Common myeloid progenitor, CD34-positive (primary cell): ENCODE results near the gene ERAP2.

ENCODE experiments used
- CTCF ChIA-PET: fragments of 350-600 bp; sonication (Branson Sonifier 250); formaldehyde crosslinking; loops from one replicate; lab custom pipeline; 2021; ENCODE audit warnings: antibody characterized with exemption; lab: Charles Lee
- POLR2A ChIA-PET: fragments of 350-600 bp; sonication (Branson Sonifier 250); formaldehyde crosslinking; loops from one replicate; lab custom pipeline; 2021; ENCODE audit warnings: antibody characterized with exemption; lab: Charles Lee
- DNase-seq, 3 donors: peaks; one replicate each; pipeline versions ENCODE4 v3.0.0 to v3.0.0-alpha.2; 2013
- H3K27ac ChIP-seq, 2 experiments: 1 replicate in 1 of 2; 2 replicates in 1 of 2; pipeline ENCODE4 v1.7.0; 2013; ENCODE audit warnings: inconsistent platforms in 2 of 2, low read length in 2 of 2, mild to moderate bottlenecking in 2 of 2, low read depth in 1 of 2, moderate library complexity in 1 of 2; ENCODE audit not compliant: severe bottlenecking in 2 of 2, insufficient read depth in 1 of 2, poor library complexity in 1 of 2
- H3K27me3 ChIP-seq, 5 experiments: replicated peaks in 2 of 5; 1 replicate in 3 of 5; 2 replicates in 2 of 5; pipeline versions ENCODE4 v1.6.1 to v1.7.0; 2013; ENCODE audit warnings: low read length in 4 of 5, mild to moderate bottlenecking in 2 of 5, moderate library complexity in 2 of 5, inconsistent platforms in 1 of 5; ENCODE audit not compliant: insufficient read depth in 5 of 5, control insufficient read depth in 4 of 5
- H3K36me3 ChIP-seq, 4 experiments: 1 replicate in 2 of 4; 2 replicates in 2 of 4; pipeline versions ENCODE4 v1.6.1 to v1.7.0; 2013; ENCODE audit warnings: low read length in 3 of 4, control low read depth in 1 of 4, mild to moderate bottlenecking in 1 of 4; ENCODE audit not compliant: control insufficient read depth in 4 of 4, insufficient read depth in 4 of 4
- H3K4me1 ChIP-seq, 4 experiments: 1 replicate in 3 of 4; 2 replicates in 1 of 4; pipeline versions ENCODE4 v1.6.1 to v1.7.1; 2013; ENCODE audit warnings: low read length in 3 of 4, mild to moderate bottlenecking in 3 of 4, control low read depth in 1 of 4, inconsistent platforms in 1 of 4, moderate library complexity in 1 of 4; ENCODE audit not compliant: control insufficient read depth in 4 of 4, insufficient read depth in 4 of 4; ENCODE audit errors: control extremely low read depth in 1 of 4
- H3K4me3 ChIP-seq, 7 experiments: 1 replicate in 4 of 7; 2 replicates in 3 of 7; pipeline versions ENCODE4 v1.5.1 to v1.7.0; 2013; ENCODE audit warnings: mild to moderate bottlenecking in 7 of 7, low read length in 6 of 7, moderate library complexity in 6 of 7, inconsistent platforms in 2 of 7, low read depth in 2 of 7, control low read depth in 1 of 7; ENCODE audit not compliant: insufficient read depth in 4 of 7, control insufficient read depth in 1 of 7; ENCODE audit errors: extremely low read depth in 1 of 7
- H3K9me3 ChIP-seq, 5 experiments: 1 replicate in 4 of 5; 2 replicates in 1 of 5; pipeline versions ENCODE4 v1.6.1 to v1.7.1; 2013; ENCODE audit warnings: low read length in 4 of 5, mild to moderate bottlenecking in 2 of 5, inconsistent platforms in 1 of 5, low read depth in 1 of 5, moderate library complexity in 1 of 5; ENCODE audit not compliant: control insufficient read depth in 4 of 5, insufficient read depth in 2 of 5; ENCODE audit errors: control extremely low read depth in 1 of 5
- WGBS: methylation state at CpG from one replicate; pipeline ENCODE4 v1.1.5; 2013; ENCODE audit not compliant: insufficient coverage; 5-methylcytosine and 5-hydroxymethylcytosine counted together

The ERAP2 gene

GRCh38 chr5:96852759-96853158 is 23.5 kb upstream of the ERAP2 start:
- Histone ChIP-seq H3K9me3 (peaks cover 0 to 3% (median 0%) of the 10 kb centered on the region in 5 experiments), H3K36me3 (no peaks in the 10 kb centered on the region), H3K27ac (no peak overlapping the region), H3K4me3 (no peak overlapping the region), H3K27me3 (no peaks in the 10 kb centered on the region), H3K4me1 (peaks cover 0 to 6% (median 3%) of the 10 kb centered on the region in 4 experiments)
- 100% methylated on average over 1 of the region's 2 CpGs for WGBS
- DNase-seq, result no peak
- ChIA-PET POLR2A (no interaction called here), CTCF (interaction anchor here (1.5 kb wide), 1 partner anchor 9 kb away, joined by 3 read pairs; no protein-coding TSS in a partner anchor)

GRCh38 chr5:96854067-96854466 is 22.2 kb upstream of the ERAP2 start:
- H3K4me3 ChIP-seq, result no peak overlapping the region
- no CpG with 5 or more reads among the region's 1 CpG for WGBS
- no peaks in the 10 kb centered on the region for H3K36me3 ChIP-seq
- no peak overlapping the region for H3K27ac ChIP-seq
- H3K4me1 ChIP-seq, result peaks cover 0 to 6% (median 3%) of the 10 kb centered on the region in 4 experiments
- H3K27me3 ChIP-seq, result no peaks in the 10 kb centered on the region
- POLR2A ChIA-PET, result no interaction called here
- H3K9me3 ChIP-seq, result peaks cover 0 to 3% (median 0%) of the 10 kb centered on the region in 5 experiments
- CTCF ChIA-PET, result no interaction called here
- no peak for DNase-seq

GRCh38 chr5:96855031-96855872 is 21.0 kb upstream of the ERAP2 start:
- H3K9me3 ChIP-seq, result no peaks in the 10 kb centered on the region
- CTCF ChIA-PET, result interaction anchor here (1.4 kb wide), 1 partner anchor 14 kb away, joined by 4 read pairs; no protein-coding TSS in a partner anchor
- no peaks in the 10 kb centered on the region for H3K36me3 ChIP-seq
- POLR2A ChIA-PET, result no interaction called here
- no peak for DNase-seq
- no peak overlapping the region for H3K27ac ChIP-seq
- H3K27me3 ChIP-seq, result no peaks in the 10 kb centered on the region
- no peak overlapping the region for H3K4me3 ChIP-seq
- peaks cover 0 to 6% (median 3%) of the 10 kb centered on the region in 4 experiments for H3K4me1 ChIP-seq
- 100% methylated on average over 2 of the region's 6 CpGs for WGBS

- H3K9me3 ChIP-seq, result no peaks in the 10 kb centered on the region
- DNase-seq, result no peak
- no peaks in the 10 kb centered on the region for H3K36me3 ChIP-seq
- CTCF ChIA-PET, result interaction anchor here (2.5 kb wide), 1 partner anchor 13 kb away, joined by 10 read pairs; no protein-coding TSS in a partner anchor
- no peak overlapping the region for H3K4me3 ChIP-seq
- WGBS, result 87% methylated on average over 3 of the region's 3 CpGs
- POLR2A ChIA-PET, result interaction anchor here (0.6 kb wide), 2 partner anchors 15 to 43 kb away, joined by 3 read pairs; no protein-coding TSS in a partner anchor
- H3K27ac ChIP-seq, result no peak overlapping the region
- peaks cover 0 to 6% (median 3%) of the 10 kb centered on the region in 4 experiments for H3K4me1 ChIP-seq
- no peaks in the 10 kb centered on the region for H3K27me3 ChIP-seq
These were observed 19.9 kb upstream of the ERAP2 start for GRCh38 chr5:96856371-96856770.

GRCh38 chr5:96857454-96857853 is 18.8 kb upstream of the ERAP2 start:
- H3K27me3 ChIP-seq, result no peaks in the 10 kb centered on the region
- CTCF ChIA-PET, result interaction anchor here (0.6 to 2.5 kb wide), 4 partner anchors 9 to 103 kb away, joined by 3 to 10 read pairs (median 3); no protein-coding TSS in a partner anchor

GRCh38 chr5:96857924-96858323 is 18.4 kb upstream of the ERAP2 start:
- Histone ChIP-seq H3K27me3 (no peaks in the 10 kb centered on the region), H3K36me3 (no peaks in the 10 kb centered on the region), H3K4me3 (no peak overlapping the region), H3K27ac (no peak overlapping the region), H3K4me1 (peaks cover 0 to 6% (median 3%) of the 10 kb centered on the region in 4 experiments), H3K9me3 (no peaks in the 10 kb centered on the region)
- DNase-seq, result no peak
- ChIA-PET POLR2A (no interaction called here), CTCF (interaction anchor here (0.6 to 2.5 kb wide), 4 partner anchors 9 to 104 kb away, joined by 3 to 10 read pairs (median 3); no protein-coding TSS in a partner anchor)
- WGBS, result no CpG with 5 or more reads among the region's 4 CpGs

More at GRCh38 chr5:96857454-96857853, 18.8 kb upstream of the ERAP2 start:
- H3K36me3 ChIP-seq, result no peaks in the 10 kb centered on the region
- WGBS, result 86% methylated on average over 1 of the region's 1 CpG
- H3K27ac ChIP-seq, result no peak overlapping the region
- POLR2A ChIA-PET, result no interaction called here
- H3K9me3 ChIP-seq, result no peaks in the 10 kb centered on the region
- no peak for DNase-seq
- H3K4me3 ChIP-seq, result no peak overlapping the region
- H3K4me1 ChIP-seq, result peaks cover 0 to 6% (median 3%) of the 10 kb centered on the region in 4 experiments

GRCh38 chr5:96859375-96859774 is 16.9 kb upstream of the ERAP2 start:
- DNase-seq, result no peak
- Histone ChIP-seq H3K4me3 (no peak overlapping the region), H3K36me3 (no peaks in the 10 kb centered on the region), H3K4me1 (peaks cover 0 to 6% (median 3%) of the 10 kb centered on the region in 4 experiments), H3K9me3 (no peaks in the 10 kb centered on the region), H3K27me3 (no peaks in the 10 kb centered on the region), H3K27ac (no peak overlapping the region)
- 91% methylated on average over 2 of the region's 2 CpGs for WGBS
- ChIA-PET CTCF (interaction anchor here (1.4 kb wide), 1 partner anchor 10 kb away, joined by 7 read pairs; no protein-coding TSS in a partner anchor), POLR2A (no interaction called here)
